ENCODE data around the gene TSLP.

Gene TSLP

GRCh38 chr5:111107371-111107770, 35.9 kb downstream of the TSLP start:
- peaks cover 100% of the 10 kb centered on the region for H3K36me3 ChIP-seq (ENCODE audit: low read depth)
- ATAC-seq (ENCODE audit: low read depth), result no peak
- H3K27me3 ChIP-seq (ENCODE audit: insufficient read depth, poor library complexity, severe bottlenecking), result no peaks in the 10 kb centered on the region
- no peaks in the 10 kb centered on the region for H3K4me1 ChIP-seq (ENCODE audit: insufficient read depth, poor library complexity, severe bottlenecking)
- no peaks in the 10 kb centered on the region for H3K9me3 ChIP-seq (ENCODE audit: severe bottlenecking)
- no peak overlapping the region for H3K4me3 ChIP-seq (ENCODE audit: severe bottlenecking)
- H3K27ac ChIP-seq (ENCODE audit: poor library complexity, severe bottlenecking), result no peak overlapping the region
- no peak for DNase-seq (ENCODE audit: low spot score)
- TF ChIP-seq CTCF (IDR thresholded peaks at IDR 0.05; ENCODE audit: poor library complexity, severe bottlenecking), result no peak

- no peaks in the 10 kb centered on the region for H3K4me1 ChIP-seq (ENCODE audit: insufficient read depth, poor library complexity, severe bottlenecking)
- ATAC-seq (ENCODE audit: low read depth) (no peak), DNase-seq (ENCODE audit: low spot score) (no peak)
- H3K9me3 ChIP-seq (ENCODE audit: severe bottlenecking), result no peaks in the 10 kb centered on the region
- TF ChIP-seq CTCF (IDR thresholded peaks at IDR 0.05; ENCODE audit: poor library complexity, severe bottlenecking), result no peak
- H3K27ac ChIP-seq (ENCODE audit: poor library complexity, severe bottlenecking), result no peak overlapping the region
- H3K27me3 ChIP-seq (ENCODE audit: insufficient read depth, poor library complexity, severe bottlenecking), result no peaks in the 10 kb centered on the region
- H3K4me3 ChIP-seq (ENCODE audit: severe bottlenecking), result no peak overlapping the region
- peaks cover 96% of the 10 kb centered on the region for H3K36me3 ChIP-seq (ENCODE audit: low read depth)
These were observed 40.4 kb downstream of the TSLP start for GRCh38 chr5:111111956-111112355.

- H3K36me3 ChIP-seq (ENCODE audit: low read depth), result peaks cover 96% of the 10 kb centered on the region
- H3K4me3 ChIP-seq (ENCODE audit: severe bottlenecking), result no peak overlapping the region
These were observed 42.2 kb downstream of the TSLP start for GRCh38 chr5:111113678-111114077.

GRCh38 chr5:111115229-111115628, 43.7 kb downstream of the TSLP start:
- H3K4me3 ChIP-seq (ENCODE audit: severe bottlenecking), result no peak overlapping the region
- TF ChIP-seq CTCF (IDR thresholded peaks at IDR 0.05; ENCODE audit: poor library complexity, severe bottlenecking), result no peak
- no peaks in the 10 kb centered on the region for H3K4me1 ChIP-seq (ENCODE audit: insufficient read depth, poor library complexity, severe bottlenecking)
- H3K36me3 ChIP-seq (ENCODE audit: low read depth), result peaks cover 96% of the 10 kb centered on the region
- no peak for ATAC-seq (ENCODE audit: low read depth)
- DNase-seq (ENCODE audit: low spot score), result no peak
- no peaks in the 10 kb centered on the region for H3K27me3 ChIP-seq (ENCODE audit: insufficient read depth, poor library complexity, severe bottlenecking)
- no peaks in the 10 kb centered on the region for H3K9me3 ChIP-seq (ENCODE audit: severe bottlenecking)
- H3K27ac ChIP-seq (ENCODE audit: poor library complexity, severe bottlenecking), result no peak overlapping the region

More at GRCh38 chr5:111113678-111114077, 42.2 kb downstream of the TSLP start:
- ATAC-seq (ENCODE audit: low read depth) (no peak), DNase-seq (ENCODE audit: low spot score) (no peak)
- Histone ChIP-seq H3K9me3 (ENCODE audit: severe bottlenecking) (no peaks in the 10 kb centered on the region), H3K4me1 (ENCODE audit: insufficient read depth, poor library complexity, severe bottlenecking) (no peaks in the 10 kb centered on the region), H3K27me3 (ENCODE audit: insufficient read depth, poor library complexity, severe bottlenecking) (no peaks in the 10 kb centered on the region), H3K27ac (ENCODE audit: poor library complexity, severe bottlenecking) (no peak overlapping the region)
- TF ChIP-seq CTCF (IDR thresholded peaks at IDR 0.05; ENCODE audit: poor library complexity, severe bottlenecking), result no peak

GRCh38 chr5:111116550-111116949, 45.0 kb downstream of the TSLP start:
- H3K4me3 ChIP-seq (ENCODE audit: severe bottlenecking), result no peak overlapping the region

More at GRCh38 chr5:111116550-111116949, 45.0 kb downstream of the TSLP start:
- H3K9me3 ChIP-seq (ENCODE audit: severe bottlenecking), result no peaks in the 10 kb centered on the region
- no peaks in the 10 kb centered on the region for H3K27me3 ChIP-seq (ENCODE audit: insufficient read depth, poor library complexity, severe bottlenecking)
- H3K4me1 ChIP-seq (ENCODE audit: insufficient read depth, poor library complexity, severe bottlenecking), result no peaks in the 10 kb centered on the region
- H3K27ac ChIP-seq (ENCODE audit: poor library complexity, severe bottlenecking), result no peak overlapping the region
- ATAC-seq (ENCODE audit: low read depth), result no peak
- DNase-seq (ENCODE audit: low spot score), result no peak
- TF ChIP-seq CTCF (IDR thresholded peaks at IDR 0.05; ENCODE audit: poor library complexity, severe bottlenecking), result no peak
- peaks cover 96% of the 10 kb centered on the region for H3K36me3 ChIP-seq (ENCODE audit: low read depth)

All from RWPE2 (cell line).